Common myeloid progenitor, CD34-positive (primary cell): ENCODE data around the gene RAC2.

Source experiments
- CTCF ChIA-PET: fragments of 350-600 bp; sonication (Branson Sonifier 250); formaldehyde crosslinking; loops from one replicate; lab custom pipeline; 2021; ENCODE audit warnings: antibody characterized with exemption; lab: Charles Lee
- POLR2A ChIA-PET: fragments of 350-600 bp; sonication (Branson Sonifier 250); formaldehyde crosslinking; loops from one replicate; lab custom pipeline; 2021; ENCODE audit warnings: antibody characterized with exemption; lab: Charles Lee
- DNase-seq, 3 donors: peaks; one replicate each; pipeline versions ENCODE4 v3.0.0 to v3.0.0-alpha.2; 2013
- H3K27ac ChIP-seq, 2 experiments: 1 replicate in 1 of 2; 2 replicates in 1 of 2; pipeline ENCODE4 v1.7.0; 2013; ENCODE audit warnings: inconsistent platforms in 2 of 2, low read length in 2 of 2, mild to moderate bottlenecking in 2 of 2, low read depth in 1 of 2, moderate library complexity in 1 of 2; ENCODE audit not compliant: severe bottlenecking in 2 of 2, insufficient read depth in 1 of 2, poor library complexity in 1 of 2
- H3K27me3 ChIP-seq, 5 experiments: replicated peaks in 2 of 5; 1 replicate in 3 of 5; 2 replicates in 2 of 5; pipeline versions ENCODE4 v1.6.1 to v1.7.0; 2013; ENCODE audit warnings: low read length in 4 of 5, mild to moderate bottlenecking in 2 of 5, moderate library complexity in 2 of 5, inconsistent platforms in 1 of 5; ENCODE audit not compliant: insufficient read depth in 5 of 5, control insufficient read depth in 4 of 5
- H3K36me3 ChIP-seq, 4 experiments: 1 replicate in 2 of 4; 2 replicates in 2 of 4; pipeline versions ENCODE4 v1.6.1 to v1.7.0; 2013; ENCODE audit warnings: low read length in 3 of 4, control low read depth in 1 of 4, mild to moderate bottlenecking in 1 of 4; ENCODE audit not compliant: control insufficient read depth in 4 of 4, insufficient read depth in 4 of 4
- H3K4me1 ChIP-seq, 4 experiments: 1 replicate in 3 of 4; 2 replicates in 1 of 4; pipeline versions ENCODE4 v1.6.1 to v1.7.1; 2013; ENCODE audit warnings: low read length in 3 of 4, mild to moderate bottlenecking in 3 of 4, control low read depth in 1 of 4, inconsistent platforms in 1 of 4, moderate library complexity in 1 of 4; ENCODE audit not compliant: control insufficient read depth in 4 of 4, insufficient read depth in 4 of 4; ENCODE audit errors: control extremely low read depth in 1 of 4
- H3K4me3 ChIP-seq, 7 experiments: 1 replicate in 4 of 7; 2 replicates in 3 of 7; pipeline versions ENCODE4 v1.5.1 to v1.7.0; 2013; ENCODE audit warnings: mild to moderate bottlenecking in 7 of 7, low read length in 6 of 7, moderate library complexity in 6 of 7, inconsistent platforms in 2 of 7, low read depth in 2 of 7, control low read depth in 1 of 7; ENCODE audit not compliant: insufficient read depth in 4 of 7, control insufficient read depth in 1 of 7; ENCODE audit errors: extremely low read depth in 1 of 7
- H3K9me3 ChIP-seq, 5 experiments: 1 replicate in 4 of 5; 2 replicates in 1 of 5; pipeline versions ENCODE4 v1.6.1 to v1.7.1; 2013; ENCODE audit warnings: low read length in 4 of 5, mild to moderate bottlenecking in 2 of 5, inconsistent platforms in 1 of 5, low read depth in 1 of 5, moderate library complexity in 1 of 5; ENCODE audit not compliant: control insufficient read depth in 4 of 5, insufficient read depth in 2 of 5; ENCODE audit errors: control extremely low read depth in 1 of 5
- WGBS: methylation state at CpG from one replicate; pipeline ENCODE4 v1.1.5; 2013; ENCODE audit not compliant: insufficient coverage; 5-methylcytosine and 5-hydroxymethylcytosine counted together

The RAC2 gene

DNA sequence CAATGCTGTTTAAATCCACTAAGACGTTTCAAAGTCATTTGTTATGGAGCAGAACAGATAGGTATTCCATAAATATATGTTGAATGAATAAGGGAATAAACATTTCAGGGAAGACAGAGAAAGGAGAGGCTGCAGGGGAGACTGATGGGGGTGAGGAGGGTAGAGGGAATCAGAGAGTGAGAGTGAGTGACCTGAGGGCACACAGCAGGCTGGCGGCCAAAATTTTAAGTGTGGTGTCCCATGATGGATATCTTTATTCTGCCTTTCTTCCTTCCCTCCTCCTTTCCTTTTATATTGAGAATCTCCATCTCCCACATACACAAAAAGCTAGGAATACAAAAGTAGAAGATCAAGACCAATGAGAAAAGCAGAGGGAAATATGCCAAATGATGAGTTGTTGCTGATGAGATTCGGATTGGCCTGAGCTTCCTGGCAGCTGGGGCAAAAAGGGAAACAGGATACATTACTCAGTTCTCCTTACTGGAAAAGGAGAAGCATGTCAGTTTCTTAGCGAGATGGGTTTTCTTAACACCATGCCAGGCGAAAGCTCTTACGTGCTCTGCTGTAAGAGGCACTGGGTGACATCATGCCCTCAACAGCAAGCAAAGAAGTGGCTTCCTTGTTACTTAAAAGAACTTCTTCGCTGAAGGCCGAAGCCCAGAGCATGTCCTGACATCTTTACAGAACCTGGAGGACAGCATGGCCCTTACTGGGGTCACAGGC, 27.0 kb upstream of the RAC2 start:
- WGBS, result 51% methylated on average over 6 of the region's 8 CpGs
- no peak overlapping the region for H3K27ac ChIP-seq
- peaks cover 27 to 86% (median 74%) of the 10 kb centered on the region in 4 experiments for H3K4me1 ChIP-seq
- no peaks in the 10 kb centered on the region for H3K9me3 ChIP-seq
- CTCF ChIA-PET, result interaction anchor here (0.8 to 8.5 kb wide), 7 partner anchors 8 to 159 kb away, joined by 3 to 64 read pairs (median 4); no protein-coding TSS in a partner anchor
- peak in 2 of 3 donors; percentile 81 for DNase-seq
- H3K27me3 ChIP-seq, result no peaks in the 10 kb centered on the region
- POLR2A ChIA-PET, result no interaction called here
- no peak overlapping the region for H3K4me3 ChIP-seq
- H3K36me3 ChIP-seq, result no peaks in the 10 kb centered on the region

DNA sequence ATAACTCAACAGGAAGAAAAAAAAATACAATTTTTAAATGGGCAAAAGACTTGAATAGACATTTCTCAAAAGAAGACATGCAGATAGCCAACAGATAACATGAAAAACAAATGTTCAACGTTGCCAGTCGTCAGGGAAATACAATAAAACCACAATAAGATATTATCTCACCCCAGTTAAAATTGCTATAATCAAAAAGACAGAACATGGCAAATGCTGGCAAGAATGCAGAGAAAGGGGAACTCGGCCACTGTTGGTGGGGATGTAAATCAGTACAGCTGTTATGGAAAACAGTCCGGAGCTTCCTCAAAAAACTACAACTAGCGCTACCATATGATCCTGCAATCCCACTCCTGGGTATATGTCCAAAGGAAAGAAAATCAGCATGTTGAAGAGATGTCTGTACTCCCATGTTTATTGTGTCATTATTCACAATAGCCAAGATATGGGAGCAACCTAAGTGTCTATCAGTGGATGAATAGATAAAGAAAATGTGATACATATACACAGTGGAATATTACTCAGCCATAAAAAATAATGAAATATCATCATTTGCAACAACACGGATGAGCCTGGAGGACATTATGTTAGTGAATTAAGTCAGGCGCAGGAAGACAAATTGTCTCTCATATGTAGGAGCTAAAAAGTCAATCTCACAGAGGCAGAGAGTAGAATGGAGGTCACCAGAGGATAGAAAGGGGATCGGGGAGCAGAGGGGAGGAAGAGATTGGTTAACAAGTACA, 26.0 kb upstream of the RAC2 start:
- Histone ChIP-seq H3K4me1 (peaks cover 25 to 77% (median 66%) of the 10 kb centered on the region in 4 experiments), H3K27ac (peak overlapping the region in 1 of 2 experiments; percentile 59), H3K36me3 (no peaks in the 10 kb centered on the region), H3K27me3 (no peaks in the 10 kb centered on the region), H3K4me3 (no peak overlapping the region), H3K9me3 (no peaks in the 10 kb centered on the region)
- ChIA-PET POLR2A (interaction anchor here (0.7 to 1.3 kb wide), 3 partner anchors 28 to 48 kb away, joined by 3 to 4 read pairs (median 4); no protein-coding TSS in a partner anchor), CTCF (interaction anchor here (0.8 to 8.5 kb wide), 9 partner anchors 10 to 163 kb away, joined by 3 to 64 read pairs (median 4); no protein-coding TSS in a partner anchor)
- 87% methylated on average over 3 of the region's 8 CpGs for WGBS
- peak; percentile 74 to 92 (median 89) for DNase-seq

DNA sequence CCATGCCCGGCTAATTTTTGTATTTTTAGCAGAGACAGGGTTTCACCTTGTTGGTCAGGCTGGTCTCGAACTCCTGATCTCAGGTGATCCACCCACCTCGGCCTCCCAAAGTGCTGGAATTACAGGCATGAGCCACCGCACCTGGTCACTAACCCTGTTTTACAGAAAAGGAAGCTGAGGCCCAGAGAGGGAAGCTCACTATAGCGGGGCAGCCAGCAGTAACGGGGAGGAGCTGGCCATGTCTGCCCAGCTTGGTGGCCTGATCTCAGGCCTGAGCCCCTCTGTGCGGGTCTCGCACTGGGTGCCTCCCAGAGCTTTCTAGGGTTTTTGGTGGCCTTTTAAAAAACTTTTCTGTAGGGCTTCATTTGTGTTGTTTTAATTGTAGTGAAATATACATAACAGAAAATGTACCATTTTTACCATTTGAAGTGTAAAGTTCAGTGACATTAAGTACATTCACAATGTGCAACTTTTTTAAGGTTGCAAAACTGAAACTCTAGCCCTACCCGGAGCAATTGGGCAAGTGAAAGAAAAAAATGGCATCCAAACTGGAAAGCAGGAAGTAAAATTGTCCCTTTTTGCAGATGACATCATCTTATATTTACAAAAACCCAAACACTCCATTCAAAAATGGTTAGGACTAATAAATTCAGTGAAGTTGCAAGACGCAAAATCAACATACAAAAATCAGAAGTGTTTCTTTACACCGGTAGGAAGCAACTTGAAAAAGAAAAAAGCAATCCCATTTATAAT, 23.8 kb upstream of the RAC2 start:
- peak overlapping the region in 1 of 7 experiments; percentile 17 for H3K4me3 ChIP-seq
- peaks cover 22 to 54% (median 46%) of the 10 kb centered on the region in 4 experiments for H3K4me1 ChIP-seq
- ChIA-PET POLR2A (interaction anchor here (1.0 kb wide), 1 partner anchor 33 kb away, joined by 5 read pairs; no protein-coding TSS in a partner anchor), CTCF (interaction anchor here (0.8 to 8.5 kb wide), 15 partner anchors 9 to 267 kb away, joined by 3 to 64 read pairs (median 5); partner anchors contain the start of gene RAC2)
- peak in 2 of 3 donors; percentile 67 for DNase-seq
- WGBS, result 50% methylated on average over 4 of the region's 11 CpGs
- peak overlapping the region in 1 of 2 experiments; percentile 78 for H3K27ac ChIP-seq
- H3K27me3 ChIP-seq, result no peaks in the 10 kb centered on the region
- no peaks in the 10 kb centered on the region for H3K36me3 ChIP-seq
- H3K9me3 ChIP-seq, result peaks cover 0 to 14% (median 12%) of the 10 kb centered on the region in 5 experiments

DNA sequence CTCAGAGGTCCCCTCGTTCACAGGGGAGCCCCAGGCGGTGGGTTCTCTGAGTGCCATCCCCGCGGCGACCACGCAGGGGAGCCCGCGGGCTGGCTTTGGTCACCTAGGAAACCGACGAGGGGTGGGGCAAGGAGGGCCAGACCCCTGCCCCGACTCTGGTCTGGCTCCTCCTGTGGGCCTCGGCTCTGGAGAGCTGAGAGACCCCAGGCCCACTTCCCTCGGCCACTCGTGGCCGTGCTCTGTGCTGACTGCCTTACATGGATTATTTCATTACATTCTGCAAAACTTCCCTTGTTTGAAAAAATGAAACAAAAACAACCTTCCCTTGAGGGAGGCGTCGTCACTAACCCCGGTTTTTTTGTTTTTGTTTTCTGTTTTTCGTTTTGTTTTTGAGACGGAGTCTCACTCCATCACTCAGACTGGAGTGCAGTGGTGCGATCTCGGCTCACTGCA, 23.1 kb upstream of the RAC2 start:
- Histone ChIP-seq H3K27ac (peak overlapping the region; percentile 43 to 78), H3K4me1 (peaks cover 22 to 49% (median 46%) of the 10 kb centered on the region in 4 experiments), H3K9me3 (peaks cover 0 to 14% (median 12%) of the 10 kb centered on the region in 5 experiments), H3K27me3 (no peaks in the 10 kb centered on the region), H3K4me3 (peak overlapping the region in 6 of 7 experiments; percentile 30 to 75 (median 56)), H3K36me3 (no peaks in the 10 kb centered on the region)
- WGBS, result 1% methylated on average over 17 of the region's 22 CpGs
- DNase-seq, result peak in 2 of 3 donors; percentile 59 to 62
- ChIA-PET POLR2A (no interaction called here), CTCF (interaction anchor here (0.8 to 8.5 kb wide), 15 partner anchors 8 to 267 kb away, joined by 3 to 64 read pairs (median 5); partner anchors contain the start of gene RAC2)

DNA sequence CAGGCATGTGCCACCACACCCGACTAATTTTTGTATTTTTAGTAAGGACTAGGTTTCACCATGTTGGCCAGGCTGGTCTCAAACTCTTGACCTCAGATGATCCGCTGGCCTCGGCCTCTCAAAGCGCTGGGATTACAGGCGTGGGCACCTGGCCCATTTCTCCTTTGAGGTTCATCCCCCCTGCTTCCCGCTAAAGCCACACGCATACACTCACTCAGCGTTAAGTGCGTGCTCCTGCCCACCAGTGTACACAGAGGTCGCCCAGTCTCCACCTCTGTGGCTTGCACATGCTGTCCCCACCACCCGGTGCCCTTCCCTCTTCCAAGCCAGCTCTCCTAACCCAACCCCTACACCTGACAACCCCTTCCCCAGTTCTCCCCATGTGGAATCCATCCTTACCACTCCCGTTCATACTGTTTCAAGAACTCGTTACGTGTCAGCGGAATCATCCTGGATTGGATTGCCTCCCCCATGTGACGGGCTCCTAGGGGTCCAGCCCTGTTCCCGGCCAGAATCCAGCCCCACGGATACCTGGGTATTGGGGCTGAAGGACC, 22.6 kb upstream of the RAC2 start:
- CTCF ChIA-PET, result interaction anchor here (0.7 to 8.5 kb wide), 11 partner anchors 12 to 268 kb away, joined by 3 to 64 read pairs (median 4); partner anchors contain the start of gene RAC2
- Histone ChIP-seq H3K9me3 (peaks cover 0 to 14% (median 12%) of the 10 kb centered on the region in 5 experiments), H3K27me3 (no peaks in the 10 kb centered on the region), H3K36me3 (no peaks in the 10 kb centered on the region), H3K4me3 (peak overlapping the region in 3 of 7 experiments; percentile 64 to 75 (median 65)), H3K4me1 (peaks cover 22 to 46% (median 43%) of the 10 kb centered on the region in 4 experiments), H3K27ac (peak overlapping the region in 1 of 2 experiments; percentile 78)
- POLR2A ChIA-PET, result no interaction called here
- no peak for DNase-seq
- 37% methylated on average over 16 of the region's 18 CpGs for WGBS
